MCF 10A (cell line): ENCODE measurements around the gene PCDHA4. TPM values are rescaled to one million over a fixed set of nuclear protein-coding genes. Genes with fewer than 3 reads are reported as not detected.
A peak's percentile ranks its signal among the peaks of the same experiment; 100 is the strongest.
"Not testable (repeated sequence)": the region's sequence is repeated elsewhere in the genome, so short reads cannot be mapped to it uniquely, and the experiment has no call there.

Source experiments
- BruUV-seq: library from RNA; stranded (reverse); fragments of 400-500 nt; replicated peaks from 2 replicates; lab custom pipeline; 2021; lab: Mats Ljungman, UMichigan
- CTCF ChIA-PET: fragments of 300-600 bp; sonication (Branson Sonifier 250); formaldehyde crosslinking; extraction: SDS; loops from one replicate; lab custom pipeline; 2021; ENCODE audit warnings: antibody characterized with exemption, inconsistent platforms; lab: Yijun Ruan, JAX
- POLR2A ChIA-PET: fragments of 300-600, 350-650 bp; sonication (Branson Sonifier 250); formaldehyde crosslinking; extraction: SDS; loops from one replicate; lab custom pipeline; 2020; ENCODE audit warnings: antibody characterized with exemption, inconsistent platforms; lab: Yijun Ruan, JAX
- DNase-seq: peaks from one replicate; pipeline ENCODE4 v3.0.0-alpha.2; 2018; ENCODE audit not compliant: unreplicated experiment
- H3K27ac Mint-ChIP-seq: one replicate; pipeline ENCODE4 v1.8.0; 2022; ENCODE audit warnings: mild to moderate bottlenecking, low read depth, mixed read lengths; ENCODE audit not compliant: unreplicated experiment
- H3K27me3 Mint-ChIP-seq: one replicate; pipeline ENCODE4 v1.8.0; 2022; ENCODE audit warnings: mixed read lengths; ENCODE audit not compliant: insufficient read depth, unreplicated experiment
- H3K36me3 Mint-ChIP-seq: one replicate; pipeline ENCODE4 v1.8.0; 2022; ENCODE audit warnings: mild to moderate bottlenecking, moderate library complexity, mixed read lengths; ENCODE audit not compliant: insufficient read depth, unreplicated experiment
- H3K4me1 Mint-ChIP-seq: one replicate; pipeline ENCODE4 v1.8.0; 2022; ENCODE audit warnings: mixed read lengths; ENCODE audit not compliant: insufficient read depth, unreplicated experiment
- H3K4me3 Mint-ChIP-seq: one replicate; pipeline ENCODE4 v1.8.0; 2022; ENCODE audit warnings: mild to moderate bottlenecking, moderate library complexity, mixed read lengths; ENCODE audit not compliant: unreplicated experiment
- H3K9me3 Mint-ChIP-seq: one replicate; pipeline ENCODE4 v1.8.0; 2022; ENCODE audit warnings: mixed read lengths; ENCODE audit not compliant: unreplicated experiment
- intact Hi-C: fragments of 100-400 bp; cut with micrococcal nuclease; formaldehyde crosslinking; loops from 2 replicates; pipeline ENCODE4 v1.14.1; 2022
- total RNA-seq: library from RNA; stranded (reverse); gene quantifications from 2 replicates; pipeline ENCODE4 v1.2.3, GENCODE V29; 2022
- TF ChIP-seq, protein P1 (sequence below): fragments of 200-600 bp; IDR thresholded peaks from one replicate; pipeline ENCODE4 v1.8.0; 2022; ENCODE audit warnings: antibody characterized with exemption, mild to moderate bottlenecking; ENCODE audit not compliant: unreplicated experiment

Gene PCDHA4
- total RNA-seq, 1 experiment from 2014 or later: 0.16 TPM

DNA sequence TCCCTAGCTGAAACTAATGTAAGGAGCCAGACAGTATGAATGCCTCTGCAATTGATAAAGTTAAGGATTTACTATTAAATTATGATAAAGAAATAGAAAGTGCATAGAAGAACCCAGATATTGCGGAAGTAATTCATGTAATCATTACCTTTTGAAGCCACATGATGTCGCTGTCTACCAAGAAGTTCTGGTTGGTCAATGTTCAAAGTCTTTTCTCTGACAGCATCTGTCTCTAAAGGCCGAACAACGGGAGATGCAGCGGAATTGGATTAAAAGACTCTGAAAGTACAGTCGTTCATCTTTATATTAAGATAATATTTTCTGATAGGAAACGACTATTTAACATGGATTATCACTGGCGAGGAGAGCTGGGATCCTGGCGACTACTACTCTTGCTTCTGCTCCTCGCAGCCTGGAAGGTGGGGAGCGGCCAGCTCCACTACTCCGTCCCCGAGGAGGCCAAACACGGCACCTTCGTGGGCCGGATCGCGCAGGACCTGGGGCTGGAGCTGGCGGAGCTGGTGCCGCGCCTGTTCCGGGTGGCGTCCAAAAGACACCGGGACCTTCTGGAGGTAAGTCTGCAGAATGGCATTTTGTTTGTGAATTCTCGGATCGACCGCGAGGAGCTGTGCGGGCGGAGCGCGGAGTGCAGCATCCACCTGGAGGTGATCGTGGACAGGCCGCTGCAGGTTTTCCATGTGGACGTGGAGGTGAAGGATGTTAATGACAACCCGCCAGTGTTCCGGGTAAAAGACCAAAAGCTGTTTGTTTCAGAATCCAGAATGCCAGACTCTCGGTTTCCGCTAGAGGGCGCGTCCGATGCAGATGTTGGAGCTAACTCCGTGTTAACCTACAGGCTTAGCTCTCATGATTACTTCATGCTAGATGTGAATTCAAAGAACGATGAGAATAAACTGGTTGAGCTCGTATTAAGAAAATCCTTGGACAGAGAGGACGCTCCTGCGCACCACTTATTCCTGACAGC lies 34.4 kb downstream of the PCDHA4 start, which contains the start of gene PCDHA8:
PCDHA8 (plus strand) TSS at position 210 of the 985 bp plus-strand sequence; CDS start at position 345, 135 bp downstream.
- Mint-ChIP-seq H3K27me3 (no peaks in the 10 kb centered on the region), H3K36me3 (no peaks in the 10 kb centered on the region), H3K4me1 (no peaks in the 10 kb centered on the region), H3K27ac (no peak within 1 kb of the TSS), H3K4me3 (no peak within 1 kb of the TSS), H3K9me3 (peaks cover 21% of the 10 kb centered on the region)
- DNase-seq: peak; percentile 24
- ChIA-PET POLR2A (interaction anchor here (0.6 to 1.1 kb wide), 2 partner anchors 21 to 301 kb away, joined by 3 to 4 read pairs; no protein-coding TSS in a partner anchor), CTCF (interaction anchor here (0.6 to 2.8 kb wide), 5 partner anchors 12 to 474 kb away, joined by 3 to 8 read pairs (median 3); no protein-coding TSS in a partner anchor)
- TF ChIP-seq, protein P1, sequence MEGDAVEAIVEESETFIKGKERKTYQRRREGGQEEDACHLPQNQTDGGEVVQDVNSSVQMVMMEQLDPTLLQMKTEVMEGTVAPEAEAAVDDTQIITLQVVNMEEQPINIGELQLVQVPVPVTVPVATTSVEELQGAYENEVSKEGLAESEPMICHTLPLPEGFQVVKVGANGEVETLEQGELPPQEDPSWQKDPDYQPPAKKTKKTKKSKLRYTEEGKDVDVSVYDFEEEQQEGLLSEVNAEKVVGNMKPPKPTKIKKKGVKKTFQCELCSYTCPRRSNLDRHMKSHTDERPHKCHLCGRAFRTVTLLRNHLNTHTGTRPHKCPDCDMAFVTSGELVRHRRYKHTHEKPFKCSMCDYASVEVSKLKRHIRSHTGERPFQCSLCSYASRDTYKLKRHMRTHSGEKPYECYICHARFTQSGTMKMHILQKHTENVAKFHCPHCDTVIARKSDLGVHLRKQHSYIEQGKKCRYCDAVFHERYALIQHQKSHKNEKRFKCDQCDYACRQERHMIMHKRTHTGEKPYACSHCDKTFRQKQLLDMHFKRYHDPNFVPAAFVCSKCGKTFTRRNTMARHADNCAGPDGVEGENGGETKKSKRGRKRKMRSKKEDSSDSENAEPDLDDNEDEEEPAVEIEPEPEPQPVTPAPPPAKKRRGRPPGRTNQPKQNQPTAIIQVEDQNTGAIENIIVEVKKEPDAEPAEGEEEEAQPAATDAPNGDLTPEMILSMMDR: peak; percentile 20
- BruUV-seq: no TSS peak
- intact Hi-C loops: no loop called here

DNA sequence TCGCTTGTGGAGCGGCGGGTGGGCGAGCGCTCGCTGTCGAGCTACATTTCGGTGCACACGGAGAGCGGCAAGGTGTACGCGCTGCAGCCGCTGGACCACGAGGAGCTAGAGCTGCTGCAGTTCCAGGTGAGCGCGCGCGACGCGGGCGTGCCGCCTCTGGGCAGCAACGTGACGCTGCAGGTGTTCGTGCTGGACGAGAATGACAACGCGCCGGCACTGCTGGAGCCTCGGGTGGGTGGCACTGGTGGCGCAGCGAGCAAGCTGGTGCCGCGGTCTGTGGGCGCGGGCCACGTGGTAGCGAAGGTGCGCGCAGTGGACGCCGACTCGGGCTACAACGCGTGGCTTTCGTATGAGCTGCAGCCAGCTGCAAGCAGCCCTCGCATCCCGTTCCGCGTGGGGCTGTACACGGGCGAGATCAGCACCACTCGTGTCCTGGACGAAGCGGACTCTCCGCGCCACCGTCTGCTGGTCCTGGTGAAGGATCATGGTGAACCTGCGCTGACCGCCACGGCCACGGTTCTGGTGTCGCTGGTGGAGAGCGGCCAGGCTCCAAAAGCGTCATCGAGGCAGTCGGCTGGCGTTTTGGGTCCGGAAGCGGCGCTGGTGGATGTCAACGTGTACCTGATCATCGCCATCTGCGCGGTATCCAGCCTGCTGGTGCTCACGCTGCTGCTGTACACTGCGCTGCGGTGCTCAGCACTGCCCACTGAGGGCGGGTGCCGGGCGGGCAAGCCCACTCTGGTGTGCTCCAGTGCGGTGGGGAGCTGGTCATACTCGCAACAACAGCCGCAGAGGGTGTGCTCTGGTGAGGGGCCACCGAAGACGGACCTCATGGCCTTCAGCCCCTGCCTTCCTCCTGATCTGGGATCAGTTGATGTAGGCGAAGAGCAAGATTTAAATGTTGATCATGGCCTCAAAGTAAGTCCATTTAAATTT lies 36.2 kb downstream of the PCDHA4 start:
- TF ChIP-seq, protein P1: no peak
- Mint-ChIP-seq H3K27ac (no peak overlapping the region), H3K27me3 (no peaks in the 10 kb centered on the region), H3K4me3 (no peak overlapping the region), H3K36me3 (no peaks in the 10 kb centered on the region), H3K9me3 (peaks cover 13% of the 10 kb centered on the region), H3K4me1 (no peaks in the 10 kb centered on the region)
- CTCF ChIA-PET: interaction anchor here (2.8 kb wide), 1 partner anchor 197 kb away, joined by 8 read pairs; no protein-coding TSS in a partner anchor
- BruUV-seq: no TSS peak
- intact Hi-C loops: no loop called here
- POLR2A ChIA-PET: no interaction called here
- DNase-seq: no peak

DNA sequence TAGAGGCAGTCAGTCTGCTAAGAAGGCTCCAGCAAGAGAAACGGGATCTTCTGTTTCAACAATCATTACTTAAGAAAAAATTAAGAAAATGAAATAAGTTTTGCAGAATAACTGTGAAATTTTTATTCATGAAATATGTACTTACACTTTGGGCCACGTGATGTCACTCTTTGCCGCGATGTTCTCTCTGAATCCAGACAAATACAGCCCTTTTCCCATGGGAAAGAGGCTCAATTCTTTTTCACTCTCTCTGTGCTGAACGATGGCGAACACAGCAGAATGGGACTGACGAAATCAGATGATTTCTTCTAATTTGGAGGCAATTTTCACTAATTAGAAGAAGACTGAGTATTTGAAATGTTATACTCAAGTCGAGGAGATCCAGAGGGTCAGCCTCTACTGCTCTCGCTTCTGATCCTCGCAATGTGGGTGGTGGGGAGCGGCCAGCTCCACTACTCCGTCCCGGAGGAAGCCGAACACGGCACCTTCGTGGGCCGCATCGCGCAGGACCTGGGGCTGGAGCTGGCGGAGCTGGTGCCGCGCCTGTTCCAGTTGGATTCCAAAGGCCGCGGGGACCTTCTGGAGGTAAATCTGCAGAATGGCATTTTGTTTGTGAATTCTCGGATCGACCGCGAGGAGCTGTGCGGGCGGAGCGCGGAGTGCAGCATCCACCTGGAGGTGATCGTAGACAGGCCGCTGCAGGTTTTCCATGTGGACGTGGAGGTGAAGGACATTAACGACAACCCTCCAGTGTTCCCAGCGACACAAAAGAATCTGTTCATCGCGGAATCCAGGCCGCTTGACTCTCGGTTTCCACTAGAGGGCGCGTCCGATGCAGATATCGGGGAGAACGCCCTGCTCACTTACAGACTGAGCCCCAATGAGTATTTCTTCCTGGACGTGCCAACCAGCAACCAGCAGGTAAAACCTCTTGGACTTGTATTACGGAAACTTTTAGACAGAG lies 41.6 kb downstream of the PCDHA4 start, which contains the start of gene PCDHA9:
PCDHA9 (plus strand) TSS at position 244 of the 964 bp plus-strand sequence; CDS start at position 358, 114 bp downstream.
- H3K4me3 Mint-ChIP-seq, H3K9me3 Mint-ChIP-seq, H3K36me3 Mint-ChIP-seq, H3K27me3 Mint-ChIP-seq, H3K27ac Mint-ChIP-seq, H3K4me1 Mint-ChIP-seq, POLR2A ChIA-PET, BruUV-seq: not testable (repeated sequence)
- CTCF ChIA-PET: interaction anchor here (0.5 to 0.6 kb wide), 2 partner anchors 65 to 174 kb away, joined by 3 to 6 read pairs; no protein-coding TSS in a partner anchor
- intact Hi-C loops: loop anchor here (1.0 kb wide), 1 partner anchor 193 kb away; no protein-coding TSS in a partner anchor
- TF ChIP-seq, protein P1: peak; percentile 24
- DNase-seq: peak; percentile 11

DNA sequence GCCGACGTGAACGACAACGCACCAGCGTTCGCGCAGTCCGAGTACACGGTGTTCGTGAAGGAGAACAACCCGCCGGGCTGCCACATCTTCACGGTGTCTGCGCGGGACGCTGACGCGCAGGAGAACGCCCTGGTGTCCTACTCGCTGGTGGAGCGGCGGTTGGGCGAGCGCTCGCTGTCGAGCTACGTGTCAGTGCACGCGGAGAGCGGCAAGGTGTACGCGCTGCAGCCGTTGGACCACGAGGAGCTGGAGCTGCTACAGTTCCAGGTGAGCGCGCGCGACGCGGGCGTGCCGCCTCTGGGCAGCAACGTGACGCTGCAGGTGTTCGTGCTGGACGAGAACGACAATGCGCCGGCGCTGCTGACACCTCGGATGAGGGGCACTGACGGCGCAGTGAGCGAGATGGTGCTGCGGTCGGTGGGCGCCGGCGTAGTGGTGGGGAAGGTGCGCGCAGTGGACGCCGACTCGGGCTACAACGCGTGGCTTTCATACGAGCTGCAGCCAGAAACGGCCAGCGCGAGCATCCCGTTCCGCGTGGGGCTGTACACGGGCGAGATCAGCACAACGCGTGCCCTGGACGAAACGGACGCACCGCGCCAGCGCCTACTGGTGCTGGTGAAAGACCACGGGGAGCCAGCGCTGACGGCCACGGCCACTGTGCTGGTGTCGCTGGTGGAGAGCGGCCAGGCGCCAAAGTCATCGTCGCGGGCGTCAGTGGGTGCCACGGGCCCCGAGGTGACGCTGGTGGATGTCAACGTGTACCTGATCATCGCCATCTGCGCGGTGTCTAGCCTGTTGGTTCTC lies 43.2 kb downstream of the PCDHA4 start:
- H3K4me3 Mint-ChIP-seq, H3K27me3 Mint-ChIP-seq, intact Hi-C loops, H3K9me3 Mint-ChIP-seq, POLR2A ChIA-PET, BruUV-seq, H3K4me1 Mint-ChIP-seq, H3K27ac Mint-ChIP-seq, H3K36me3 Mint-ChIP-seq, DNase-seq: not testable (repeated sequence)
- CTCF ChIA-PET: interaction anchor here (0.6 to 0.7 kb wide), 2 partner anchors 44 to 160 kb away, joined by 3 read pairs; no protein-coding TSS in a partner anchor
